ENCODE data around the gene GRIK1. TPM values are rescaled to one million over a fixed set of nuclear protein-coding genes. Genes with fewer than 3 reads are reported as not detected.

The GRIK1 gene
- 206 and 263 TPM in 2 replicates for polyA plus RNA-seq

DNA sequence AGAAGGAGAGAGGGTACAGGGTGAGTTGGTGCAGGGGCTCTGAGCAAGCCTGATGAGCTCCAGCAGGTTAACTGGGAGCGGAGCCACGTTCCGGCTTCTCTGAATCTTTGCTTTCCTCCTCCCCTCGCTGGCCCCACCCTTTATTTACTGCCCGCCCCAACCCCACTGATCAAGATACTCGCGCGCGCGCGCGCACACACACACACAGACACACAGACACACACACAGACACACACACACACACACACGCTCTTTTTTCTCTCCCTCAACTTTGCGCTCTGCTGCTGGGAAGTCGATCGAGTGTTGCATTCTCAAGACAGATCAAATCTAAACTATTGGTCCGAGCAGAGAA lies at the start of gene GRIK1:
GRIK1 (minus strand) TSS at position 73 of the 352 bp plus-strand sequence.

Other genes starting within 250 kb of the GRIK1 start
- gene CLDN17, start 226.8 kb upstream of the GRIK1 start, polyA plus RNA-seq = not detected in 2 replicates